ENCODE measurements around the gene RNGTT. TPM values are rescaled to one million over a fixed set of nuclear protein-coding genes. Genes with fewer than 3 reads are reported as not detected.
"Not testable (repeated sequence)": the region's sequence is repeated elsewhere in the genome, so short reads cannot be mapped to it uniquely, and the experiment has no call there.

RNGTT gene
- total RNA-seq, 1 experiment from 2014 or later, result 15.7 TPM

DNA sequence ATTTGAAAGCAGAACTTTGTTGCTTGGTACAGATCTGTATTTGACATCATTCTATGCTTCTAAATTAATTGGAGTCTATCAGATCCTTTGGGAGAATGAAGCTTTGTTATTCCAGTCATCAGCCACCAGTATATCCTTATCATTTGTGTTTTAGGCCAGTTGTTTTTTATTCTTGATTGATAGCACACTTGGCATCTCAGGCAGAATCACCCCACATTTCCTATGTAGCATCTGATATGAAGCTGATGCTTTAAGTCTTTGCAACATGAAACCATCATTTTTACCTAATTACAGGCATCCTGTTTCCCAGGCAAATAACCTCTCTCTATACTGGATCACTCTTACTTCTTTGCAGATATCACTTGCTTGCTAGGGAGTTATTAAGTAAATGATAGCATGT, 20.7 kb upstream of the RNGTT start:
- intact Hi-C loops (cut with micrococcal nuclease), result no loop called here
- TF ChIP-seq, protein P1, sequence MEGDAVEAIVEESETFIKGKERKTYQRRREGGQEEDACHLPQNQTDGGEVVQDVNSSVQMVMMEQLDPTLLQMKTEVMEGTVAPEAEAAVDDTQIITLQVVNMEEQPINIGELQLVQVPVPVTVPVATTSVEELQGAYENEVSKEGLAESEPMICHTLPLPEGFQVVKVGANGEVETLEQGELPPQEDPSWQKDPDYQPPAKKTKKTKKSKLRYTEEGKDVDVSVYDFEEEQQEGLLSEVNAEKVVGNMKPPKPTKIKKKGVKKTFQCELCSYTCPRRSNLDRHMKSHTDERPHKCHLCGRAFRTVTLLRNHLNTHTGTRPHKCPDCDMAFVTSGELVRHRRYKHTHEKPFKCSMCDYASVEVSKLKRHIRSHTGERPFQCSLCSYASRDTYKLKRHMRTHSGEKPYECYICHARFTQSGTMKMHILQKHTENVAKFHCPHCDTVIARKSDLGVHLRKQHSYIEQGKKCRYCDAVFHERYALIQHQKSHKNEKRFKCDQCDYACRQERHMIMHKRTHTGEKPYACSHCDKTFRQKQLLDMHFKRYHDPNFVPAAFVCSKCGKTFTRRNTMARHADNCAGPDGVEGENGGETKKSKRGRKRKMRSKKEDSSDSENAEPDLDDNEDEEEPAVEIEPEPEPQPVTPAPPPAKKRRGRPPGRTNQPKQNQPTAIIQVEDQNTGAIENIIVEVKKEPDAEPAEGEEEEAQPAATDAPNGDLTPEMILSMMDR (conservative IDR thresholded peaks at IDR 0.05; ENCODE audit: low read depth, low read length), result no peak
- TF ChIP-seq EZH2 (IDR thresholded peaks at IDR 0.05; ENCODE audit: low read length, unreplicated experiment) (no peak), EZH2phosphoT487 (IDR thresholded peaks at IDR 0.05; ENCODE audit: borderline replicate concordance, low read length) (no peak)
- Histone ChIP-seq H4K20me1 (ENCODE audit: low read length) (no peaks in the 10 kb centered on the region), H3K4me3 (ENCODE audit: low read length) (no peak overlapping the region), H2AFZ (ENCODE audit: low read length) (no peak overlapping the region), H3K27ac (ENCODE audit: low read length) (no peak overlapping the region), H3K4me1 (ENCODE audit: insufficient read depth, low read length) (peaks cover 9% of the 10 kb centered on the region; the same call in 1 of the 2 replicates), H3K79me2 (ENCODE audit: low read length) (no peaks in the 10 kb centered on the region), H3K27me3 (ENCODE audit: low read length) (no peaks in the 10 kb centered on the region), H3K9me3 (ENCODE audit: low read length) (no peaks in the 10 kb centered on the region), H3K9ac (ENCODE audit: low read length) (no peak overlapping the region), H3F3A (ENCODE audit: low read length, unreplicated experiment) (no peaks in the 10 kb centered on the region), H3K4me2 (ENCODE audit: low read length) (no peak overlapping the region), H3K36me3 (ENCODE audit: low read depth, low read length) (no peaks in the 10 kb centered on the region), H3K9me2 (replicated peaks; ENCODE audit: low read length) (no peaks in the 10 kb centered on the region)
- POLR2A ChIA-PET (ENCODE audit: unreplicated experiment), result no interaction called here
- CTCF ChIA-PET, result interaction anchor here (2.2 kb wide), 1 partner anchor 96 kb away, joined by 12 read pairs; the partner anchor contains the start of gene PNRC1
- DNase-seq (no peak), ATAC-seq (no peak)
- BruUV-seq (replicated peaks), result no TSS peak

DNA sequence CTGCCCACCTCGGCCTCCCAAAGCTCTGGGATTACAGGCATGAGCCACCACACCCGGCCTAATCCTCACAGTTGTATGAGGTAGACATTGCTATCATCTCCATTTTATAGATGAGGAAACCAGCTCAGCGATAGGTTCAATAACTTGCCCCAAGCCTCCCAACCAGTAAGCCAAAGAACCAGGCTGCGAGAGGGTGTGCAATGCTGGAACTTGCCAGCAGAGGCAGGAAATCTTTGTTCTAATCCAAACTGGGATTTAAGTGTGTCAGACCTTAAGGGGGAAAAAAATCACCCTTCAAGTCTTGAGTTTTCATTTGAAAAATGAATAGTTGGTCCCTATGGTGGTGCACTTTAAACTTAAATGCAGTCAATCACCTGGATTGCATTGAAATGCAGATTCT, 20.1 kb upstream of the RNGTT start:
- H3F3A ChIP-seq (ENCODE audit: low read length, unreplicated experiment), result no peaks in the 10 kb centered on the region
- H3K4me2 ChIP-seq (ENCODE audit: low read length), result no peak overlapping the region
- H3K9me2 ChIP-seq (replicated peaks; ENCODE audit: low read length), result no peaks in the 10 kb centered on the region
- peak; percentile 45 for DNase-seq
- no peaks in the 10 kb centered on the region for H3K9me3 ChIP-seq (ENCODE audit: low read length)
- no peak overlapping the region for H2AFZ ChIP-seq (ENCODE audit: low read length)
- no peaks in the 10 kb centered on the region for H3K27me3 ChIP-seq (ENCODE audit: low read length)
- no peak overlapping the region for H3K4me3 ChIP-seq (ENCODE audit: low read length)
- H3K79me2 ChIP-seq (ENCODE audit: low read length), result no peaks in the 10 kb centered on the region
- intact Hi-C loops (cut with micrococcal nuclease), result loop anchor here (1.0 kb wide), 2 partner anchors 96 to 100 kb away; no protein-coding TSS in a partner anchor
- no peaks in the 10 kb centered on the region for H4K20me1 ChIP-seq (ENCODE audit: low read length)
- CTCF ChIA-PET, result interaction anchor here (1.4 to 2.2 kb wide), 2 partner anchors 96 to 259 kb away, joined by 11 to 12 read pairs; partner anchors contain the start of gene PNRC1
- H3K27ac ChIP-seq (ENCODE audit: low read length), result no peak overlapping the region
- POLR2A ChIA-PET (ENCODE audit: unreplicated experiment), result no interaction called here
- no peak overlapping the region for H3K9ac ChIP-seq (ENCODE audit: low read length)
- TF ChIP-seq, protein P1 (conservative IDR thresholded peaks at IDR 0.05; ENCODE audit: low read depth, low read length), result peak; percentile 53
- no peak for TF ChIP-seq EZH2 (IDR thresholded peaks at IDR 0.05; ENCODE audit: low read length, unreplicated experiment)
- no peak for TF ChIP-seq EZH2phosphoT487 (IDR thresholded peaks at IDR 0.05; ENCODE audit: borderline replicate concordance, low read length)
- peaks cover 9% of the 10 kb centered on the region; the same call in 1 of the 2 replicates for H3K4me1 ChIP-seq (ENCODE audit: insufficient read depth, low read length)
- no TSS peak for BruUV-seq (replicated peaks)
- no peaks in the 10 kb centered on the region for H3K36me3 ChIP-seq (ENCODE audit: low read depth, low read length)
- ATAC-seq, result 0 out of 2 replicates have a peak, but pooled peaks have one; percentile 26

GRCh38 chr6:88983129-88983528, 19.7 kb upstream of the RNGTT start:
- H3K4me3 ChIP-seq (ENCODE audit: low read length); H3K9me2 ChIP-seq (replicated peaks; ENCODE audit: low read length); H3K79me2 ChIP-seq (ENCODE audit: low read length); BruUV-seq (replicated peaks); H4K20me1 ChIP-seq (ENCODE audit: low read length); H3K9ac ChIP-seq (ENCODE audit: low read length); ATAC-seq; H2AFZ ChIP-seq (ENCODE audit: low read length); H3F3A ChIP-seq (ENCODE audit: low read length, unreplicated experiment); H3K4me1 ChIP-seq (ENCODE audit: insufficient read depth, low read length); H3K27ac ChIP-seq (ENCODE audit: low read length); H3K27me3 ChIP-seq (ENCODE audit: low read length); H3K9me3 ChIP-seq (ENCODE audit: low read length); DNase-seq; H3K4me2 ChIP-seq (ENCODE audit: low read length); H3K36me3 ChIP-seq (ENCODE audit: low read depth, low read length): not testable (repeated sequence)
- CTCF ChIA-PET, result interaction anchor here (0.7 to 2.2 kb wide), 5 partner anchors 64 to 275 kb away, joined by 3 to 12 read pairs (median 4); partner anchors contain the start of gene PNRC1
- POLR2A ChIA-PET (ENCODE audit: unreplicated experiment), result interaction anchor here (0.6 kb wide), 1 partner anchor 110 kb away, joined by 3 read pairs; no protein-coding TSS in a partner anchor
- intact Hi-C loops (cut with micrococcal nuclease), result loop anchor here (1.0 kb wide), 2 partner anchors 96 to 100 kb away; no protein-coding TSS in a partner anchor

Measured in PC-3 (cell line).